Measurements from ENCODE around the gene RAMACL.
"Not testable (repeated sequence)": the region's sequence is repeated elsewhere in the genome, so short reads cannot be mapped to it uniquely, and the experiment has no call there.

Gene RAMACL

DNA sequence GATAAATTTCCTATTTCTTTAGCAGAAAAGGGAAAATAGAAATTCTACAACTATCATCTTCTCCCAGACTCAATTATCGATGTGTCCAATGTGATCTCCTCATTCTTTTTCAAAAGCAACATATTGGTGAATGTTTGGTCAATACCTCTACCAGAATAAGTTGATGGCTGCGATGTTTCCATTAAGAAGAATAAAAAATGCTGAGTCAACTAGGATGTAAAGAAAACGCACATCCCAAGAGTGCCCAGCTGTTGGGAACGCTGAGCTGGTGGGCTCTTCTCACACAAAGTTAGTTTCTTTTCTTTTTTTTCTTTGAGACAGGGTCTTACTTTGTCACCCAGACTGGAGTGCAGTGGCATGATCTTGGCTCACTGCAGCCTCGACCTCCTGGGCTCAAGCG, 39.8 kb downstream of the RAMACL start:
- no peak overlapping the region for H3K4me3 ChIP-seq (ENCODE audit: low read depth in 1 of 2, low read length in 2 of 2)
- no peaks in the 10 kb centered on the region for H3K36me3 ChIP-seq (ENCODE audit: control insufficient read depth in 1 of 2, insufficient read depth in 2 of 2, low read length in 2 of 2)
- H3K27ac ChIP-seq (ENCODE audit: low read length): no peak overlapping the region
- no peaks in the 10 kb centered on the region for H3K27me3 ChIP-seq (ENCODE audit: low read depth, low read length)
- H3K9me3 ChIP-seq (ENCODE audit: control insufficient read depth in 1 of 2, low read length in 2 of 2): no peaks in the 10 kb centered on the region
- peaks cover 0 to 7% of the 10 kb centered on the region in 2 donors for H3K4me1 ChIP-seq (ENCODE audit: control insufficient read depth in 1 of 2, insufficient read depth in 2 of 2, low read length in 2 of 2)

GRCh38 chr6:166545156-166546034, 41.1 kb downstream of the RAMACL start:
- Histone ChIP-seq H3K36me3 (ENCODE audit: control insufficient read depth in 1 of 2, insufficient read depth in 2 of 2, low read length in 2 of 2) (no peaks in the 10 kb centered on the region), H3K4me3 (ENCODE audit: low read depth in 1 of 2, low read length in 2 of 2) (no peak overlapping the region), H3K27me3 (ENCODE audit: low read depth, low read length) (no peaks in the 10 kb centered on the region), H3K27ac (ENCODE audit: low read length) (no peak overlapping the region), H3K9me3 (ENCODE audit: control insufficient read depth in 1 of 2, low read length in 2 of 2) (no peaks in the 10 kb centered on the region), H3K4me1 (ENCODE audit: control insufficient read depth in 1 of 2, insufficient read depth in 2 of 2, low read length in 2 of 2) (peaks cover 0 to 9% of the 10 kb centered on the region in 2 donors)

DNA sequence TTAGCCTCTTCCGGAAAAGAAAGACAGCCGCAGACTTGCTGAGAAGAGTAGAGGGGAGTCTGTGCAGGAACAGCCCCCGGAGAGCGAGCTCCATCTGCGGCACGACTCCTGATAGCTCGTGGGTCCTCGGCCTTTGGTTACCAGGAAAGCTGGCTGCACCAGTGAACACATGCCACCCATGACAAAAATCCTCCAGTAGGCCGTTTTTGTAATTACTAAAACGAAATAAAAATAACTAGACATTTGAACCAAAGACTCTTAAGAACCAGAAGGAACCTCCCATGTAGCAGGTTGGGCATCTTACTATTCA, 42.2 kb downstream of the RAMACL start:
- Histone ChIP-seq H3K4me3 (ENCODE audit: low read depth in 1 of 2, low read length in 2 of 2) (no peak overlapping the region), H3K9me3 (ENCODE audit: control insufficient read depth in 1 of 2, low read length in 2 of 2) (no peaks in the 10 kb centered on the region), H3K27ac (ENCODE audit: low read length) (no peak overlapping the region), H3K27me3 (ENCODE audit: low read depth, low read length) (no peaks in the 10 kb centered on the region), H3K36me3 (ENCODE audit: control insufficient read depth in 1 of 2, insufficient read depth in 2 of 2, low read length in 2 of 2) (no peaks in the 10 kb centered on the region), H3K4me1 (ENCODE audit: control insufficient read depth in 1 of 2, insufficient read depth in 2 of 2, low read length in 2 of 2) (peaks cover 0 to 9% of the 10 kb centered on the region in 2 donors)

GRCh38 chr6:166543603-166544295, 42.7 kb downstream of the RAMACL start:
- Histone ChIP-seq H3K4me3 (ENCODE audit: low read depth in 1 of 2, low read length in 2 of 2) (no peak overlapping the region), H3K36me3 (ENCODE audit: control insufficient read depth in 1 of 2, insufficient read depth in 2 of 2, low read length in 2 of 2) (no peaks in the 10 kb centered on the region), H3K27ac (ENCODE audit: low read length) (no peak overlapping the region), H3K9me3 (ENCODE audit: control insufficient read depth in 1 of 2, low read length in 2 of 2) (no peaks in the 10 kb centered on the region), H3K27me3 (ENCODE audit: low read depth, low read length) (no peaks in the 10 kb centered on the region), H3K4me1 (ENCODE audit: control insufficient read depth in 1 of 2, insufficient read depth in 2 of 2, low read length in 2 of 2) (peaks cover 0 to 9% of the 10 kb centered on the region in 2 donors)

GRCh38 chr6:166542580-166542912, 43.9 kb downstream of the RAMACL start:
- no peaks in the 10 kb centered on the region for H3K27me3 ChIP-seq (ENCODE audit: low read depth, low read length)
- peaks cover 0 to 9% of the 10 kb centered on the region in 2 donors for H3K4me1 ChIP-seq (ENCODE audit: control insufficient read depth in 1 of 2, insufficient read depth in 2 of 2, low read length in 2 of 2)
- no peaks in the 10 kb centered on the region for H3K9me3 ChIP-seq (ENCODE audit: control insufficient read depth in 1 of 2, low read length in 2 of 2)
- H3K4me3 ChIP-seq (ENCODE audit: low read depth in 1 of 2, low read length in 2 of 2): peak overlapping the region; percentile 26 to 36
- no peak overlapping the region for H3K27ac ChIP-seq (ENCODE audit: low read length)
- peaks cover 0 to 9% of the 10 kb centered on the region in 2 donors for H3K36me3 ChIP-seq (ENCODE audit: control insufficient read depth in 1 of 2, insufficient read depth in 2 of 2, low read length in 2 of 2)

GRCh38 chr6:166541876-166542579, 44.5 kb downstream of the RAMACL start:
- Histone ChIP-seq H3K27me3 (ENCODE audit: low read depth, low read length) (no peaks in the 10 kb centered on the region), H3K9me3 (ENCODE audit: control insufficient read depth in 1 of 2, low read length in 2 of 2) (no peaks in the 10 kb centered on the region), H3K4me3 (ENCODE audit: low read depth in 1 of 2, low read length in 2 of 2) (peak overlapping the region; percentile 26 to 36), H3K4me1 (ENCODE audit: control insufficient read depth in 1 of 2, insufficient read depth in 2 of 2, low read length in 2 of 2) (peaks cover 0 to 9% of the 10 kb centered on the region in 2 donors), H3K27ac (ENCODE audit: low read length) (peak overlapping the region; percentile 32), H3K36me3 (ENCODE audit: control insufficient read depth in 1 of 2, insufficient read depth in 2 of 2, low read length in 2 of 2) (peaks cover 0 to 12% of the 10 kb centered on the region in 2 donors)

DNA sequence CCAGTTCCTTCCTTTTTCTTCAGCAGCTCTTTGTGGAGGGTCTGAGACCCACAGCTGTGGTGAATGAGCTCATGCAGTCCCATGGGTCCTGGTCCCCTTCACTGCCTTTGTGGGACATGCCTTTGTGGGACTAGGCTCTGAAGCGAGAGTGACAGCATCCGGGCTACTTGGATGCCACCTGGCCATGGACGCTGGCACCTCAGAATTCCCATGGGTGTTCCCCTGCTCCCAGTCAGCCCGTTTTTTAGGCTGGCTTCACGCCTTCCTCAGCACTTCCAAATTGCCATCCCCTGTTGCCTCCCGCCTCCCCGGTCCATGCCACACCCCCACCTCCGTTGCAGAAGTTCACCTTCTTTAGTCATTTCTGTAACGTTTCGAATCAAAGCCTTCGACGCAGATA, 45.1 kb downstream of the RAMACL start:
- Histone ChIP-seq H3K9me3 (ENCODE audit: control insufficient read depth in 1 of 2, low read length in 2 of 2) (no peaks in the 10 kb centered on the region), H3K36me3 (ENCODE audit: control insufficient read depth in 1 of 2, insufficient read depth in 2 of 2, low read length in 2 of 2) (peaks cover 0 to 18% of the 10 kb centered on the region in 2 donors), H3K4me3 (ENCODE audit: low read depth in 1 of 2, low read length in 2 of 2) (no peak overlapping the region), H3K27ac (ENCODE audit: low read length) (no peak overlapping the region), H3K27me3 (ENCODE audit: low read depth, low read length) (no peaks in the 10 kb centered on the region), H3K4me1 (ENCODE audit: control insufficient read depth in 1 of 2, insufficient read depth in 2 of 2, low read length in 2 of 2) (peaks cover 0 to 9% of the 10 kb centered on the region in 2 donors)

- Histone ChIP-seq H3K4me3 (ENCODE audit: low read depth in 1 of 2, low read length in 2 of 2) (no peak overlapping the region), H3K36me3 (ENCODE audit: control insufficient read depth in 1 of 2, insufficient read depth in 2 of 2, low read length in 2 of 2) (peaks cover 0 to 23% of the 10 kb centered on the region in 2 donors), H3K4me1 (ENCODE audit: control insufficient read depth in 1 of 2, insufficient read depth in 2 of 2, low read length in 2 of 2) (peaks cover 0 to 9% of the 10 kb centered on the region in 2 donors), H3K9me3 (ENCODE audit: control insufficient read depth in 1 of 2, low read length in 2 of 2) (no peaks in the 10 kb centered on the region), H3K27ac (ENCODE audit: low read length) (no peak overlapping the region), H3K27me3 (ENCODE audit: low read depth, low read length) (no peaks in the 10 kb centered on the region)
Measured at GRCh38 chr6:166540631-166541331, 45.7 kb downstream of the RAMACL start.

DNA sequence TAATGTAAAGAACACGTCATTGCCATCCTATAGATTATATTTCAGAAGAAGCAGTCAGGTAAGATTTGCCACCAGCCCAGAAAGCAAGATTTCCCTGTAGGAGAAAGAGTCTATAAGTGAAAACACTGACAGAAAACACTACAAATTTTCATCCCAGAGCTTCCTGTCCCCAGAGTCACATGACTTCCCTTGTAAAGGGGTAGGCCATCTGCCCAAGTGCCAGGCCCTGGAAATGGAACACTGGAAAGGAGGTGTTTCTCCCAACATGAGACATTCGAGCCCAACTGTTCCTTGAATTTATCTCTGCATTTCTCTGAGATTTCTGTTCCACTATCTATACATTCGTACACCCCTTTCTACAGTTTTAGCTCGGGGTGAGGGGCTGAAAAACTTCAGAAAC, 46.9 kb downstream of the RAMACL start:
- Histone ChIP-seq H3K27ac (ENCODE audit: low read length) (no peak overlapping the region), H3K9me3 (ENCODE audit: control insufficient read depth in 1 of 2, low read length in 2 of 2) (no peaks in the 10 kb centered on the region), H3K4me3 (ENCODE audit: low read depth in 1 of 2, low read length in 2 of 2) (no peak overlapping the region), H3K4me1 (ENCODE audit: control insufficient read depth in 1 of 2, insufficient read depth in 2 of 2, low read length in 2 of 2) (peaks cover 0 to 9% of the 10 kb centered on the region in 2 donors), H3K27me3 (ENCODE audit: low read depth, low read length) (no peaks in the 10 kb centered on the region), H3K36me3 (ENCODE audit: control insufficient read depth in 1 of 2, insufficient read depth in 2 of 2, low read length in 2 of 2) (peaks cover 0 to 23% of the 10 kb centered on the region in 2 donors)

GRCh38 chr6:166539011-166539385, 47.5 kb downstream of the RAMACL start:
- not testable (repeated sequence) for H3K9me3 ChIP-seq (ENCODE audit: control insufficient read depth in 1 of 2, low read length in 2 of 2); H3K4me1 ChIP-seq (ENCODE audit: control insufficient read depth in 1 of 2, insufficient read depth in 2 of 2, low read length in 2 of 2); H3K4me3 ChIP-seq (ENCODE audit: low read depth in 1 of 2, low read length in 2 of 2); H3K27me3 ChIP-seq (ENCODE audit: low read depth, low read length); H3K27ac ChIP-seq (ENCODE audit: low read length)
- peaks cover 0 to 23% of the 10 kb centered on the region in 2 donors for H3K36me3 ChIP-seq (ENCODE audit: control insufficient read depth in 1 of 2, insufficient read depth in 2 of 2, low read length in 2 of 2)
